HG03196 (cell line): ENCODE measurements around the gene CCDC158.
"Not testable (repeated sequence)": the region's sequence is repeated elsewhere in the genome, so short reads cannot be mapped to it uniquely, and the experiment has no call there.

Experiments used
- ATAC-seq: cut with Tn5 transposase; IDR thresholded peaks from one replicate; pipeline ENCODE4 v1.9.1; 2021; ENCODE audit not compliant: unreplicated experiment

CCDC158 gene

DNA sequence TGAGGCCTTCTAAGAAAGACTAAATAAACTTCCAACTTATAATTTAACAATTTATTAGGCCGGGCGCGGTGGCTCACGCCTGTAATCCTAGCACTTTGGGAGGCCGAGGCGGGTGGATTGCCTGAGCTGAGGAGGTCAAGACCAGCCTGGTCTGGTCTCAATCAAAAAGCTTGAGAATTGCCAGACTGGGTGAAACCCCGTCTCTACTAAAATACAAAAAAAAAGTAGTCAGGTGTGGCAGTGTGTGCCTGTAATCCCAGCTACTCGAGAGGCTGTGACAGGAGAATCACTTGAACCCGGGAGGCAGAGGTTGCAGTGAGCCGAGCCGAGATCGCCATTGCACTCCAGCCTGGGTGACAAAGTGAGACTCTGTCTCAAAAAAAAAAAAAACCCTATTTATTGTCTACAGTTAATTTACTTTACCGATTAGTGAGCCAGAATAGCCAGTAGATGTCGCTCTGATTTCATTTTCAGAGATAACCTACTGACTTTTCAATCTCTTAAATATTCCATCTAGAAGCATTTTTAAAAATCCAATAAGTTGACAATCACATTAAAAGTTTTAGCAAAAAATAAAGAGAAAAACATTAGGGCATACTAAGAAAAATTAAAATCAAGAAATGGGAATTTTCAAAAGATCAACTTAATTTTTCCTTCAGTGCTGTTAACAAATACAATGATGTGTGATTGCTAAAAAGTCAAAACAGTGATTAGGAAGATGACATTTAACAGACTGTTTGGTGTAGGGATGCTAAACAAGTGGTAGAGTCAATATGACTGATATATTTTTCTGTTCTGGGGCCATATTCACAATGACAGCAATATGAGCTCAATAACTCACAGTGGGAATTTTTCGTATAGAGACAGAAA lies 9.8 kb upstream of the CCDC158 start:
- ATAC-seq, result no peak

DNA sequence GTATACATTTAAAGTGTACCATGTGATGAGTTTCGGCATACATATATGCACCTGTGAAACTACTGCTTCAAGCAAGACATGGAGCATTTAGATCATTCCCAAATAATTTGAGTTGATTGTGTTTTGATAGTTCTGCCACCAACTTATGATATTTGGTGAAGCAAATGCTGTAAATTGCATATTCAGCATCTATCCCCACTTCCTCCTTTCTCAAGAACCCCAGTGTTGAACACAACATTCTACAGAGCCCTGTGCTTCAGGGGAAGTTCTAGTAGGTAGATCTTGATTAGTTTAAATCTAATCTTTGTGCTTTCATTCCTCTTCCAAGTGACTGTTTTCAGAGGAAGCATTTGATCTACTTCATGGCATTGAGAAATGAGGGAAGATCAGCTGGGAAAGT lies 8.7 kb upstream of the CCDC158 start:
- no peak for ATAC-seq

DNA sequence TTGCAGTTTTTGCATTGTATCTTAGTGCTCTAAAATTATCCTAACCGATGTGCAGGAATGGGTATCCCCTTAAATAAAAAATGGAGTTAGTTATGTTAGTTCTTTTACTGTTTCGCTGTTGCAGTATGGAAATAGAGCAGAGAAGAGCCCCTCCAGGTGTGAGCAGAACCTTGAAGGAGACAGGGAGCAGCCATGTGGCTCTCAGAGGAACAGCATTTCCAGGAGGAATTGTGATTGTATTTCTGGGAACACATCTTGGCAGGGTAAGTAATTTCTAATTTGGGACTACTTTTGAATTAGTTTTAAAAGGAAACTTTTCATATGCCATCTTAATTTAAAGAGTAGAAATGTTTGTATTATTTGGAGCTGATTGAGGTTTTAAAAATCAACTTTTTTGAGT lies 5.3 kb upstream of the CCDC158 start:
- no peak for ATAC-seq

DNA sequence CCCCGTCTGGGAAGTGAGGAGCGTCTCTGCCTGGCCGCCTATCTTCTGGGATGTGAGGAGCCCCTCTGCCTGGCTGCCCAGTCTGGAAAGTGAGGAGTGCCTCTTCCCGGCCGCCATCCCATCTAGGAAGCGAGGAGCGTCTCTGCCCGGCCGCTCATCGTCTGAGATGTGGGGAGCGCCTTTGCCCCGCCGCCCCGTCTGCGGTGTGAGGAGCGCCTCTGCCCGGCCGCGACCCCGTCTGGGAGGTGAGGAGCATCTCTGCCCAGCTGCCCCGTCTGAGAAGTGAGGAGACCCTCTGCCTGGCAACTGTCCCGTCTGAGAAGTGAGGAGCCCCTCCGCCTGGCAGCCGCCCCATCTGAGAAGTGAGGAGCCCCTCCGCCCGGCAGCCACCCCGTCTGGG lies 2.2 kb upstream of the CCDC158 start:
- not testable (repeated sequence) for ATAC-seq

DNA sequence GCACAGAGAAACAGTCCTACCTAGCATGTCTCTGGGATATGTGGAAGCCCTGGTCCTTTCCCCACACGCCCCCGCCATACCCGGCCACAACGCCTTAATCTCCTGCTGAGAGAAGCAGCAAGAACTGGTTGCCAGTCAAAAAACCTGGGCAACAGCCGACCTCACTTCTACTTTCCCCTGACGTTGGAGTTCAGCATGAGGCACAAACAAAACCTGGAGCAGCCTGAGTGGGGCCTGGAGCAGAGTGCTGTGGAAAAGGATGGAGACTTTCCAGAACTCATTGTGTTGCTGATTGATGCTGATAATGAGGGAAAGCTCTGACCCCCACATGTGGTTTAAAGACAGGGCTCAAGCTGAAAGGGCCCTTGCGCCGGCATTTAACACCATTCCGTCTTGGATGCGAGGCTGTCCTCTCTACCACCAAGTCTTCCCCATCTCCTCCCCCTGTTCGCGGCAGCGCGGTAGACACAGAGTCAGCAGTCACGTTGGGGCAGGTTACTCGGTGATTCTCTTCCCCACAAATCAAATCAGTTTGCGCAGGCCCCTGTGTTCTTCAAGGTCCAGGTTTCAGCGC lies 666 bp downstream of the CCDC158 start:
- ATAC-seq, result no peak

DNA sequence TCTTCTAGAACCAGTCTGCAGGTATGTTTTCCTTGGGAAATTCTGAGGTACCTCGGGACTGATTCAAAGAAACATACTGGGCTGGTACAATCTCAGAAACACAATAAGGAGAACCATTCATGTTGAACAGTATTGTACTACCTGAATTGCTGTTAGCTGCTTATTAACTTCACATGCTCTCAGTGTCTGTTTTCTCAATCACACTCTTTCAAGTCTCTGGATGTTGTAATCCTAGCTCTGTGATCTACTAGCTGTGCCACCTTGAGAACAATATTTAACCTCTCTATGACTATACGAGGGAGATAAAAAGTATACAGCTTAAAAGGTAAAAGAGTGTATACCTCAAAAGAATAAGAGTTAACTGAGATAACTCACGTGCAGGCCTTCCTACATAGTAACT lies 10.3 kb downstream of the CCDC158 start:
- ATAC-seq, result no peak

DNA sequence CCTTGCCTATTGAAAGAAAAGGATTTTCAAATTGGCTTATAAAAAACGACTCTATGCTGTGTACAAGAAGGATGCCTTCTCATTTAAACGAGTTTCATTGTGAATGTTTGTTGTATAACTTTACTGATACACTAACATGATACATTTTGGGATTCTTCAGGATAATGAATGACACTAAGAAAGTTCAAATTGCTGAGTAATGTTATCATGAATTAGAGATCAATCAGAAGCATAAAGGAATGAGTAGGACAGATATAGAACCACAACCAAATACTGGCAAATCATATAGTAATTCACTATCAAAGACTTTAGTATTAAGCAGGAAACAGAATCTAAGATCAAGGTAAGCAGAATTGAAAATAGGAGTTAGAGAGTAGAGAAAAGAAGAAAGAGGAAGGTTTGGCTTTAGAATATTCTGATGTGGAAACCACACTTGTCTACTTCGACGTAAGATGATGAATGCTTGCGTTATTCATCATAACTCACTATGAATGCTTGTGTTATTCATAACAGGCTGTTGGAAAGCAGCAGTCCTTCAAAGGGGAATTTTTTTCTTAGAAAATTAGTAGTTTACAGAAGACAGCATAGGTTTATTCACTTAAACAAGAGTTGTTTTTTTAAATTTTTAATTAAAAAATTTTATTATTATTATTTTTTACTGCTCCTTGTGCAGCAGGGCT lies 13.4 kb downstream of the CCDC158 start:
- no peak for ATAC-seq

DNA sequence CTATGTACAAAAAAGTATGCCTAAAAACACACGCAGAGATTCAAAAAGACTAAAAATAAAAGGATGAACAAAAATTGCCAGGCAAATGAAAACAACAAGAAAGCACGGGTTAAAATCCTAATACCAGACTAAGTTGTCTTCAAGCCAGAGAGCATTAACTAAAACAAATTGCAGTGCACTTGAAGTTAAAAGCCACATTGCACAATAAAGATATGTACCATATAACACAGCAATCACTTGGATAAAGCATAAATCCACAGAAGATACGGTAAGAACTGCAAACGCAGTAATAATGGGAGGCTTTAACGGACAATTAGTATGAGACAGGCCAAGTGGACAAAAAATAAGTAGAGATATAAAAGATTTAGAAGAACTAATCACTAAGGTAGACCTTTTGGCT lies 14.9 kb downstream of the CCDC158 start:
- ATAC-seq, result no peak

DNA sequence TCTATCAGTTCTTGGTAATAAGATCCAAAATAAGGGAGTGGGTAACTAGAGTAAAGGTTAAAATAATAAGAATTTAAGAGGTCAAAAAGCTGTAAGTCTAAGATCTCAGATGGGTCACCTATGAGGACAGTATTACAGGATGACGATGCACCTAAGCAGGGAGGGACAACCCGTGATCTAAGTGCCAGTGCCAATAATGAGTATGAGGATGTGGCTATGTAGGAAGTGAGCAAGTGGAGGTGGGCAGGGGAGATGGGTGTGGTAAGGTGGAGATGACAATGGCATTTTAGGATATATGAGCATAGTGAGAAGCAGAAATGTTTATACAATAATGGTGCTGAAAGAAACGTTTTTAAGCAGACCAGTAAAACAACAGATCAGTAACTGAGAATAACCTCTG lies 19.3 kb downstream of the CCDC158 start:
- no peak for ATAC-seq

DNA sequence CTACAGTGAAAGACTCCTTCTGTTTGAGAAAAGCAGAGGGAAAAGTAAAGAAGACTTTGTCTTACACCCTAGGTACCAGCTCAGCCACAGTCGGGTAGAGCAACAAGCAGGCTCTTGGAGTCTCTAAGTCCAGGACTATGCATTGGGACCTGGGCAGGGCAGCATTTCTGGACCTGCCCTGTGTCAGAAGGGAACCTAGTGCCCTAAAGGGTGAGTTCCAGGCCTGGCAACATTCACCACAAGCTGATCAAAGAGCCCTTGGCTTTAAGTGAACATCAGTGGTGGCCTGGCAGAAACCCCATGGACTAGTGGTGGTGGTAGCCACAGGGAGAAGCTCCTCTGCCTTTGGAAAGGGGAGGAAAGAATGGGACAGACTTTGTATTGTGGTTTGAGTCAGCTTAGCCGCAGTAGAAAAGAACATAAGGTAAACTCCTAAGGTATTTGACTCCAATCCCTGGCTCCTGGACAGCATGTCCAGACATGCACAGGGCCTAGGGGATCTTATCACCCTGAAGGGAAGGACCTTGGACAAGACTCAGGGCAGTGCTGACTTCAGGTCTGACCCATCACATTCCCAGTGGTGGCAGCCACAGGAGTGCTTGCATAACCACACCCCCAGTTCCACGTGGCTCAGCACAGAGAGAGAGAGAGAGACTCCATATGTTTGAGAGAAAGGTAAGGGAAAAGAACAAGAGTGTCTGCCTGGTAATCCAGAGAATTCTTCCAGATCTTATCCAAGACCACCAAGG lies 32.6 kb downstream of the CCDC158 start:
- no peak for ATAC-seq

DNA sequence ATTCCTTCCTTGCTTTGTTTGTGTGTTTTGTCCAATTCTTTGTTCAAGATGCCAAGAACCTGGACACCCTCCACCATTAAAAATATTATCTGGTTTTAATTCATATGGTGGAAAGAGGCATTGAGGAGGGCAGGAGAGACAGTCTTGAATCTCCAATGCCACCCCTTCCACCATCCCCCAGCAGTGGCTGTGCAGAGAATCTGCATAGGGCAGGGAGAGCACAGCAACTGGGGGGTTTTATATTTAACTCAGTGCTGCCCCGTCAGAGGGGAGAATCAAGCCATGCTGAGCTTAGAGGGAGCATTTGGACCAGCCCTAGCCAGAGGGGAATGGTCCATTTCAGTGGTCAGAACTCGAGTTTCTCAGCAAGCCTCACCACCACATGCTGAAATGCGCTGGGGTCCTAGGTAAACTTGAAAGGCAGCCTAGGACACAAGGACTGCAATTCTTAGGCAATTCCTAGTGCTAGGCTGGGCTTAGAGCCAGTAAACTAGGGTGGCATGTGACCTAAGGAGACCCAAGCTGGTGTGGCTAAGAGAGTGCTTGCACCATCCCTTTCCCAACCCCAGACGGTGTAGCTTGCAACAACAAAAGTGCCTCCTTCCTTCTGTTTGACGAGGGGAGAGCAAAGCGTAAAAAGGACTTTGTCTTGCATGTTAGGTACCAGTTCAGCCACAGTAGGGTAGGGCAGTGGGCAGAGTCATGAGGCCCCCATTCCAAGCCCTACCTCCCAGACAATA lies 34.2 kb downstream of the CCDC158 start:
- no peak for ATAC-seq

DNA sequence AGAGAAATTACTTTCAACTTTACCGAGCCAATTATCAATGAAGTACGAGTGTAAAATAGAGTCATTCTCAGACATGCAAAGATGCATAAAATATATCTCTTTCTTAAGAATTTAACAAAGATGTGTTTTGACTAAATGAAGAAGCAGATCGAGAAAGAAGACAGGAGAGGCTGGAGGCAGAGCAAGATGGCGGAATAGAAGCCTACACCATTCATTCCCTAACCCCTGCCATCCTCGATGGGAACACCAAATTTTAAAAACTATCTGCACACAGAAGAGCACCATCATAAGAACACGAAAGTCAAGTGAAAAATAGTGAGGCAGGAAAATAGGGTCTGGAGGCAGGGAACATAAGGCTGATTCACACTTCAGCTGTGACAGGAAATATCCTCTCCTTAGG lies 35.0 kb downstream of the CCDC158 start:
- no peak for ATAC-seq

DNA sequence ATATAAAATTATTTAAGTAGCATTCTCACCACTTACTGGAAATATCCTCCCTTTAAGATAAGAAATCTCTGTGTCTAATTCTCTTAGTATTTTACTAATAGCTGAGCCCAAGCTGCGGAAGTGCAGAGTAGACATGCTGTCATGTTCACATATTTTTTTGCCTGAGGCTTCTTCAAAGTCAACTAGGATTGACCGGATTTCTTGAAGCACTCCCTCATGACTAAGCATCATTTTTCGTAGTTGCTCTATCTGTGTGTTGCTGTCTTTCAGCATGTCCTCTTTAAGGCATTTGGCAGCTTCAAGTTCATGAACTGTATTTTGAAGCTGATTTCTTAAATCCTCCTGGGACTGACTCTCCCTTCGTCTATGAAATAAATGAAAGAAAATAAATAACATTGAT lies 36.9 kb downstream of the CCDC158 start:
- no peak for ATAC-seq

DNA sequence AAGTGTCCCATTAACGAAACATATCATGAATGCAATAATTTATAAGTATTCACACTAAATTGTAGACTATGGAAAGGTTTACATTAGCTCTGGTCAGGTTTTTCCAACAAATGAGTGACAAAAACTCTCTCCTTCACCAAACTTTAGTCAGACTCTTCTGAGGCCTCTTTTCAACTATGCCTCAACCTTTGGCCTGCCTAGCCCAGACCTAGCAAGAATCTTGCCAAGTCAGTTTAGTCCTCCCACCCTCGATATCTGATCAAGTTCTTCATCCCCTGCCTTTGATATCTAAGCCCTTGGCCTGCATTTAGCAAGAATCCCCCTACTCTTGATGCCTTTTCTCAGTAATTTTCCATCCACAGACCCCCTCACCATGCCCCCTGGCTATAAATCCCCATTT lies 37.9 kb downstream of the CCDC158 start:
- no peak for ATAC-seq

DNA sequence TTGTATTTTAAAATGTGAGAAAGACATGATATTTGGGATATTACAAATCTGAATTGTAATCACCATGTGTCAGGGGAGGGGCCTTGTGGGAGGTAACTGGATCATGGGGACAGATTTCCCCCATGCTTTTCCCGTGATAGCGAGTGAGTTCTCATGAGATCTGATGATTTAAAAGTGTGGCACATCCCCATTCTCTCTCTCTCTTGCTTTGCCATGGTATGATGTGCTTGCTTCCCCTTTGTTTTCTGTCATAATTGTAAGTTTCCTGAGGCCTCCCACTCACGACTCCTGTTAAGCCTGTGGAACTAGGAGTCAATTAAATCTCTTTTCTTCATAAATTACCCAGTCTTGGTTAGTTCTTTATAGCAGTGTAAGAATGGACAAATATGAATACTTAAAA lies 39.0 kb downstream of the CCDC158 start:
- ATAC-seq, result no peak

DNA sequence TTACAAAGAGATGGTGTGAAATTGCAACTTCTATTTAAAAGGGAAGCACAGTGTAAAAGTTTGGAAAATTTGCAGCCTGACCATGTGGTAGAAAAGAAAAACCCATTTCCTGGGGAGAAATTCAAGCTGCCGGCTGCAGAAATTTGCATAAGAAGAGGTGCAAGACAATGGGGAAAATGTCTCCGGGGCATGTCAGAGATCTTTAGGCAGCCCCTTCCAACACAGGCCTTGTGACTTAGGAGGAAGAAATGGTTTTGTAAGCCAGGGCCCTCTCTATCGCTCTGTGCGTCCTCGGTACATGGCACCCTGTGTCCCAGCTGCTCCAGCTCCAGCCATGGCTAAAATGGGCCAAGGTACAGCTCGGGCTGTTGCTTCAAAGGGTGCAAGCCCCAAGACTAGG lies 40.4 kb downstream of the CCDC158 start:
- ATAC-seq, result no peak

DNA sequence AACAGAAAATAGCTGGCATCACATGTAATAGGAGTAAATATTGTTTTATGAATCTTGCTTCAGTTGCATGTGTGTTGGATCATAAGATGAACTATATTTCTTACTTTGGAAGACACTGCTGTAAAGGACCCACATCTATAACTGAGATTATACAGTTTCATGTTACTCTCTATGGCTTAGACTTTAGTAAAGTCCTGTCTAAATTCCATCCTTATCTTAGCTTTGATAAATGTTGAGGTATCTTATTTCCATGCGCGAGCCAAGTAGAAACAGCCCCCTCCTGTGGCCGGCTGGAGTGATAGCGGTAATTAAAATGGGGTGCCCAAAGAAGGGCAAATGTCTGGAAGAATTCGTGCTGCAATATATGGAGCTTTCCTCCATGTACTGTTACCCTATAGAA lies 43.0 kb downstream of the CCDC158 start:
- ATAC-seq, result no peak

DNA sequence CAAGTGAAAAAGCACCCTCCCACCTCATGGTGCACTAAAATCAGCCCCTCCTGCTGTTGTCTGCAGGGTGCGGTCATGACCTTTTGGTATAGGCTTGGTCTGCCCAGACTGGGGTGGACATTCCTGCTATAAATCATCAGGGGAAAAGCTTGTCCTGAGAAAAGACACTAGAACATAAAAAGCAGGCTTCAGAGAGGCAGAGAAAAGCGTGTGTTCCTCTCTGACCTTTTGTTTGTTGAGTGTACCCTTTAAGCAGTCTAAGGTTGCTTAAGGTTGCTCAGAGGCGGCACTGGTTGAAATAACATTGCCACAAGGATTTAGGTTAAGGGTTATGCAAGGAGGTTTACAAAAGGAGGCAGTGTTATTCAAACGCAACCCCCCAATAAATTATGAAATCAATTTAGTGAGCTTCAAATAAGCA lies 43.5 kb downstream of the CCDC158 start:
- no peak for ATAC-seq

DNA sequence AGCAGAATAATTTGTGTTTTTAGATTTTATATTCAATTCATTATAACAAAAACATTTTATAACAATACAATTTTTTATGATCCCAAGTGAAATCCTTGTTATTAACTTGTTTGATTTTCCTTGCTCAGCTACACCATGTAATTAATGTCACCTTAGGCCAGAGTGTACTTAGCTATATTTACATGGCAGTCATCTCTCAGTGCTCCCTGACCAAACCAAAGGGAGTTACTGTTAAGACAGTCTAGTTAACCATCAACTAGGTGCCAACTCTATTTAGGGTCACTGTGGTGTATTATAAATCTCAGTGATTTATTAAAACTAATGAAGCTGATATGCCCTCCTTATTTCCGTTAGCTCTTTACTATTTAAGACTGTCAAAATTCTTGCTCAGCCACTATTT lies 44.4 kb downstream of the CCDC158 start:
- ATAC-seq, result no peak

DNA sequence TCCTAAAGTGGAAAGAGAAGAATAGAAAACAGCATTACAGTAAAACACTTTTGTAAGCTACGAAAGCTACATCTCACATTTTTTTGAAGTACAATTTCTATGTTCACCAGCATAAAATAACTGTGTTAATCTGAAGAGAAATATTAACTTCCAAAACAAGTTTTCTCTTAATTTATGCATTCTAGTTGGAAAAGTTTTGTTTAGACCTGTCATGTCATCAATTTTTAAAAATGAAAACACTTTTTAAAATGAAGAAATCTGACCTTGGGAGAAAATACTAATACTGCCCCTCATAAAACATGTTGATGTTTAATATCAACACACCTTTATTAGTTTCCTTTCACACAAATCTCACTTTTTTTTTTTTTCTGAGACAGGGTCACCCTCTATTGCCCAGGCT lies 45.2 kb downstream of the CCDC158 start:
- no peak for ATAC-seq

DNA sequence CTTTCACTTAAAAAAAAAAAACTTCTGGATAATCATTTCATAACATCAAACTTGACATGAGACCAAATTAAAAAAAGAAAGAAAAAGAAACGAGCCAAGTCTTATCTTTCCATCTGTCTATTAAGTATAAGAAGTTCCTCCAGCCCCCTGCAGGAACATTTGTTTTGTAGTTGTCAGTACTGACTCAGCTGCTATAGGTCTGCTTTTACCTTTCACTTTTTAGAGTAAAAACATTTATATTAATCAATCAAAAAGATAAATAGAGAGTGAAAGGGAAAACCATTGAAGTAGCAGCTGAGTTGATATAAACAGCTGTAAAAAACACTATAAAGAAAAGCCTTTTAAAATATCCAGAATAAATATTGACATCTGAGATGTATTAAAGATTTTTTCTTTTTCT lies 46.1 kb downstream of the CCDC158 start:
- no peak for ATAC-seq
